Right renal pelvis (tissue), 4 donors: ENCODE measurements around the gene EMP2. TPM values are rescaled to one million over a fixed set of nuclear protein-coding genes. Genes with fewer than 3 reads are reported as not detected.
"Not testable (repeated sequence)": the region's sequence is repeated elsewhere in the genome, so short reads cannot be mapped to it uniquely, and the experiment has no call there.

ENCODE experiments used
- DNase-seq, 4 donors: peaks; one replicate each; pipeline ENCODE4 v3.0.0-alpha.2; 2013; ENCODE audit warnings: low read depth in 4 of 4, low spot score in 3 of 4, missing footprints in 1 of 4
- polyA plus RNA-seq, 4 donors: library from polyadenylated mRNA; unstranded; fragments of 120-200 nt; gene quantifications; one replicate each; pipeline ENCODE4 v1.2.1, GENCODE V29; 2013; ENCODE audit not compliant: insufficient read length in 4 of 4

The EMP2 gene
- polyA plus RNA-seq, 4 donors, result 21.7 to 32.7 (median 25.8) TPM

DNA sequence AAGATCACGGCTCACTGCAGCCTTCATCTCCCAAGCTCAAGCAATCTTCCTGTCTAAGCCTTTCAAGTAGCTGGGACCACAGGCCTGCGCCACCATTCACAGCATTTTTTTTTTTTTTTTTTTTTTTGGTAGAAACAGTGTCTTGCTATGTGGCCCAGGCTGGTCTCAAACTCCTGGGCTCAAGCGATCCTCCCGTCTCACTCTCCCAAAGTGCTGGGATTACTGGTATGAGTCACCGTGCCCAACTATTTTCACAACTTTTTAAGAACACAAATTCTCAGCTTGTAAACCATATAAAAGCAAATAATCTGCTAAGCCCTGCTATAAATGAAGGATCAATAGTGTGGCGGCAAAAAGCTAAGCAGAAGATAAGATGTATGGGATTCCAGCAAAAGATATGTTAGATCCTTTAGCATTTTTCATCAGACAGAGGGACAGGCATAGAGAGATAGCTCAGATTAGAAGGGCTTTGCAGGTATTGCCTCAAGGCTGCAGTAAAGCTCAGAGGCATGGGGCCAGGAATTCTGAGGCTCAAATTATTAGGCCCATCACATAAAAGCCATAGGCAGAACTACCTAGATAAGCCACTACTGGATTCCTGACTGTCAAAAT, 55.1 kb downstream of the EMP2 start:
- no peak for DNase-seq

DNA sequence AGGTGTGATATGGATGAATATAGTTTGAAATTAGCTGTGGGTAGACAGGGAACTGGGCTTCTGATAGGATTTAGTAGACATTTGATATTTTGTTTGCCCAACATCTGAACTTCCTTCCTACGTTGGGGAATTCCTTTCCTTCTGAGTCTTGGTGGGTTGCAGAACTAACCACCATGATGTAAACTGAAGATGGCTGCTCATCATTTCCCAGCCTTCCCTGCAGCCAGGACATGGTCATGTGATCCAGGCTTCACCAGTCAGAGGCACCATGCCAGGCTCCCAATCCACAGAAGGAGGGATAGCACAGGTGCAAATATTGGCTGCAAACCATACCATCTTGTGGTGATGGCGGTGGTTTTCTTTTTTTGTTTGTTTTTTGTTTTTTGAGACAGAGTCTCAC, 57.4 kb downstream of the EMP2 start:
- DNase-seq, result no peak

DNA sequence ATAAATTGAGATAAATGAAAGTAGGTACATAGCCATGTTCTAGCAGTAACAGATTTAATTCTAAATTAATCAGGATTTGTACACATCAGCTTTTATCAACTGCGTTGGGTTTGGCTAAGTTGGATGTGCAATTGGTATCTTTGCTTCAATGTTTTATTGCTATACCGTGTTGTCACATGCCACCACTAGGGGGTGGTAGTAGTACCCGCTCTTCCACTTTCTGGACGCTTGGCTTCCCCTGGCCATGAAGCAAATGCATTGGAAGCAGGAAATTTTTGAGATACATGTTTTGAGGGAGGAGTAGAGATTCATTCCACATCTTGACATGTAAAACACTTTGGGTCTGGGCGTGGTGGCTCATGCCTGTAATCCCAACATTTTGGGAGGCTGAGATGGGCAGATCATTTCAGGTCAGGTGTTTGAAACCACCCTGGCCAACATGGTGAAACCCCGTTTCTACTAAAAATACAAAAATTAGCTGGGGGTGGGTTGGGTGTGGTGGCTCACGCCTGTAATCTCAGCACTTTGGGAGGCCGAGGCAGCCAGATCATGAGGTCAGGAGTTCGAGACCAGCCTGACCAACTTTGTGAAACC, 58.6 kb downstream of the EMP2 start:
- peak in 3 of 4 donors; percentile 63 to 68 (median 66) for DNase-seq

GRCh38 chr16:10520869-10521578, 59.4 kb downstream of the EMP2 start:
- no peak for DNase-seq

- DNase-seq, result no peak
These were observed 60.2 kb downstream of the EMP2 start for GRCh38 chr16:10519929-10520868.

- no peak for DNase-seq
These were observed 61.1 kb downstream of the EMP2 start for GRCh38 chr16:10519297-10519696.

DNA sequence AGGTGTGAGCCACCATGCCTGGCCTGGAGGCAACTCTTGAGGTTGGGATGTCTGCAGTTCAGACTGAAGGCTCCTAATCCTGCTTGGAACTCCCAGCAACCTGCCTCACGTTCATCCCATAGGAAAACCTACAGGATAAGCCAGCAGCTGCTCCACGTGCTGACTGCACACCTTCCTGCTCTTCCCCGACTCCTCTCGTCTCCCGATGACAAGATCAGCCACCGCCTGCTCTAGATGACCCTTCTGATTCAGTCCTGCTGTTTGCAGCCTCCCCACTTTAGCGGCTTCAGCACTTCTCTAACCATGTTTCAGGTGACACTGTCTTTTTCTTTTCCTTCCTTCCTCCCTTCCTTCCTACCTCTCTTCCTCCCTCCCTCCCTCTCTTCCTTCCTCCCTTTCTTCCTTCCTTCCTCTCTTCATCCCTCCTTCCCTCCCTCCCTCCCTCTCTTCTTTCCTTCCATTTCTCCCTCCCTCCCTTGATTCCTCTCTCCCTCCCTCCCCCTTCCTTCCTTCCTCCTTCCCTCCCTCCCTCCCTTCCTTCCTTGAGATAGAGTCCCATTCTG, 61.8 kb downstream of the EMP2 start:
- no peak for DNase-seq

DNA sequence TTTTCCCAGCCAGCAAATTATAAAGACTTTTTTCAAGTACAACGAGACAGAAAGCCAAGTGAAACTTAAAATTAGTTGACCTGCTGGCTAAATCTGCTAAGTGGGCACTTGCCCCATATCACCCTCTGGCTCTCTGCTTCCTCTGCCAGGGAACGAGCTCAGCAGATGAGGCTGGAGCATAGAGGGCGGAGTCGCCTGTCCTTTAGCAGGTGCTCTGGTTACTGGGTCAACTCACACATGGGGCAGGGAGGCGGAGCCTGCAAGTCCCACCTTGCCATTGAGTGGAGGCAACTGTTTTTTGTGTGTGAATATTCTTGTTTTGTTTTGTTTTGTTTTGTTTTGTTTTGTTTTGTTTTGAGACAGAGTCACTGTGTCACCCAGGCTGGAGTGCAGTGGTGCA, 62.5 kb downstream of the EMP2 start:
- no peak for DNase-seq

DNA sequence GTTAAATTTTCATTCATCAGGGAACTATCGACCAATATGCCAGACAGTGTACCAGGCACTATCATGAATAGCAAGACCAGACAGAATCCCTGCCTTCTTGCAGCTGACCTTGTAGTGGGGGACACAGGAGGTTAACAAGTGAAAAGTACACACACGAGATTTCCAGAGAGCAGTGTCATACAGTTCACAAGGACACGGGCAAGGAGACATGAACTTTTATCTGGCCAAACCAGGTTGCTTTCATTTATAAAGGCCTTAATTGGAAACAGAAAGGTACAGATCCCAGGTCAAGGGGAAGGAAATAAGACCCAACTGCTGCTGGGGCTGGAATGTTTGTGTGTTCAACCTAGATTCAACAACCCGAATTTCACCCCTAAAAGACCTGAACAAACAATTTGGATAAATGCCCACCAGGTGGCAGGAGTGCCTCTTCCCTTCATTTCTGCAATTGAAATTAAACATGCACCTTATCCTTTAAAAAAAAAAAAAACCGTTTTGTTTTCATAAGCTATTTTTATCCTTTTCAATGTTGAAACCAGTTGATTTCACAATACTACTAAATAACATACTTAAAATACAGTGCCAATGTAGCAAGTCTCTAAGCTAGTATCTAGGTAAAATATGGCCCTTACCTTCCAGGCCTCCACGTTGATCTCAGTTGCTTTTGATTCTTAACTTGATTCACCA, 65.9 kb downstream of the EMP2 start:
- peak in 3 of 4 donors; percentile 12 to 48 (median 47) for DNase-seq

- DNase-seq, result no peak
These were observed 68.6 kb downstream of the EMP2 start for GRCh38 chr16:10511829-10512228.

- no peak for DNase-seq
These were observed 70.1 kb downstream of the EMP2 start for GRCh38 chr16:10510279-10510678.

GRCh38 chr16:10509534-10510025, 70.8 kb downstream of the EMP2 start:
- DNase-seq, result peak; percentile 58 to 78 (median 70)

DNA sequence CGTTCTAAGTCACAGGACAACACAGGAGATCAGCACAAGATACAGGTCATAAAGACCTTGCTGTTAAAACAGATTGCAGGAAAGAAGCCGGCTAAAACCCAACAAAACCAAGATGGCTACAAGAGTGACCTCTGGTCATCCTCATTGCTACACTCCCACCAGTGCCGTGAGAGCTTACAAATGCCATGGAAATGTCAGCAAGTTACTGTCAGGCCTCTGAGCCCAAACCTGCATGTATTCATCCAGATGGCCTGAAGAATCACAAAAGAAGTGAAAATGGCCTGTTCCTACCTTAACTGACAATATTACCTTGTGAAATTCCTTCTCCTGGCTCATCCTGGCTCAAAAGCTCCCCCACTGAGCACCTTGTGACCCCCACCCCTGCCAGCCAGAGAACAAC, 75.1 kb downstream of the EMP2 start:
- DNase-seq, result not testable (repeated sequence)

GRCh38 chr16:10504404-10504885, 76.0 kb downstream of the EMP2 start:
- no peak for DNase-seq

GRCh38 chr16:10502776-10503175, 77.6 kb downstream of the EMP2 start:
- DNase-seq, result no peak

- DNase-seq, result no peak
These were observed 79.3 kb downstream of the EMP2 start for GRCh38 chr16:10501016-10501607.

GRCh38 chr16:10500582-10500981, 79.8 kb downstream of the EMP2 start:
- no peak for DNase-seq

DNA sequence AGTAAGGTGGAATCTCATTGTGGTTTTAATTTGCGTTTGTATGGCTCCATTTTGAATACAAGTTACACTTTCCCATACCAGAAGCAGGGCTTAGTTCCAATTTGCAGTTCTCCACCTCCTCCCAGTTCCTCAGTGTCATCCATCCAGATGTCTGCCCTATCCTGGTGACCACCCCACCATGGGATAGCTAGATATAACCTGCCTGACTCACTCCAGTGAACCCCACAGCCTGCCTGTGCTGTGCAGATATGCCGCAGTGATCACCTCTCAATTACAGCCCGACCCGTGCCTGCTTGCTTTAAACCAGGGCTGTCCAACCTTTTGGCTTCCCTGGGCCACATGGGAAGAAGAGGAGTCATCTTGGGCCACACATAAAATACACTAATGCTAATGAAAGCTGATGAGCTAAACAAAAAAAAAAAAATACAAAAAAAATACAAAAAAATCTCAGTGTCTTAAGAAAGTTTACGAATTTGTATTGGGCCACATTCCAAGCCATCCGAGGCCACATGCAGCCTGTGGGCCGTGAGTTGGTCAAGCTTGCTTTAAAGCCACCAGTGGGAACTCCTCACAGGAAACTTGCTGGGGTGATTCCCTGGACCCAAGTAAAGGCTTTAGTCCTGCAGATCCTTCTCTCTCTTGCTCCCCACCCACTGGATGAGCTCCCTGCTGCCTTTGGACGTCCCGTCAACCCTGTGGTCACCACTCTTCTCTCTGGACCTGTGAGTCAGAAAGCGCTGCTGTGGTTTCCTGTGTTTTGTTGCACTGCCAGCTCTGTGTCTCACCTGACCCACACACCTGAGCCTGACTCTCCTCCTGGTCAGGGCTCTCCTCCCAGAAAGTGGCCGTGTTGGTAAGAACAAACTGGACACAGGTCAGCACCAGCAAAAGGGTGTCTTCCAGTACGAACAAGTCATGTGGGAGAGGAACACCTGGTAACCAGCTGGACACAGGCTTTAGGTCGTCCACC, 83.0 kb downstream of the EMP2 start:
- no peak for DNase-seq
